ENCODE data around the gene MEP1B.

The MEP1B gene

DNA sequence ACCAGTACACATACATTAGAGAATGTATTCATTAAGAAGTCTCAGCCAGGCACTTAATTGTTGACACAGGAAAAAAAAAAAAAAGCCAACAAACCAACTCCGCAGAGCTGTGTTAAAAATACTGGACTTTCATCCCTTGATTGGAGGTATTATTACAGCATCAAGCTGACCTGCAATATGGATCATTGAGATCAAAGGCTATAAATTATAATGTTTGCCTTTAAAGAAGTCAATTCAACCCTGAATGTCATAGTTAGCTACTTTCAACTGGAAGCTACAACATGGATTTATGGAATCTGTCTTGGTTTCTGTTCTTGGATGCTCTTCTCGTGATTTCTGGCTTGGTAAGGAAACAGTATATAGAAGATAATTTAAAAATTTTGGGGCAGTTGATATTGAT lies at the start of gene MEP1B:
Gene MEP1B, plus strand, starts transcription at position 250 of the 400 bp plus-strand sequence. Its CDS starts 32 bp downstream, at position 282.
- Mint-ChIP-seq H3K36me3 (ENCODE audit: low read depth) (no peaks in the 10 kb centered on the region), H3K9me3 (peaks cover 3% of the 10 kb centered on the region), H3K4me1 (no peaks in the 10 kb centered on the region), H3K27ac (no peak within 1 kb of the TSS), H3K27me3 (ENCODE audit: low read depth, poor library complexity) (no peaks in the 10 kb centered on the region), H3K4me3 (no peak within 1 kb of the TSS)
- no peak for DNase-seq
- TF ChIP-seq, protein P1, sequence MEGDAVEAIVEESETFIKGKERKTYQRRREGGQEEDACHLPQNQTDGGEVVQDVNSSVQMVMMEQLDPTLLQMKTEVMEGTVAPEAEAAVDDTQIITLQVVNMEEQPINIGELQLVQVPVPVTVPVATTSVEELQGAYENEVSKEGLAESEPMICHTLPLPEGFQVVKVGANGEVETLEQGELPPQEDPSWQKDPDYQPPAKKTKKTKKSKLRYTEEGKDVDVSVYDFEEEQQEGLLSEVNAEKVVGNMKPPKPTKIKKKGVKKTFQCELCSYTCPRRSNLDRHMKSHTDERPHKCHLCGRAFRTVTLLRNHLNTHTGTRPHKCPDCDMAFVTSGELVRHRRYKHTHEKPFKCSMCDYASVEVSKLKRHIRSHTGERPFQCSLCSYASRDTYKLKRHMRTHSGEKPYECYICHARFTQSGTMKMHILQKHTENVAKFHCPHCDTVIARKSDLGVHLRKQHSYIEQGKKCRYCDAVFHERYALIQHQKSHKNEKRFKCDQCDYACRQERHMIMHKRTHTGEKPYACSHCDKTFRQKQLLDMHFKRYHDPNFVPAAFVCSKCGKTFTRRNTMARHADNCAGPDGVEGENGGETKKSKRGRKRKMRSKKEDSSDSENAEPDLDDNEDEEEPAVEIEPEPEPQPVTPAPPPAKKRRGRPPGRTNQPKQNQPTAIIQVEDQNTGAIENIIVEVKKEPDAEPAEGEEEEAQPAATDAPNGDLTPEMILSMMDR (IDR thresholded peaks at IDR 0.05): no peak

DNA sequence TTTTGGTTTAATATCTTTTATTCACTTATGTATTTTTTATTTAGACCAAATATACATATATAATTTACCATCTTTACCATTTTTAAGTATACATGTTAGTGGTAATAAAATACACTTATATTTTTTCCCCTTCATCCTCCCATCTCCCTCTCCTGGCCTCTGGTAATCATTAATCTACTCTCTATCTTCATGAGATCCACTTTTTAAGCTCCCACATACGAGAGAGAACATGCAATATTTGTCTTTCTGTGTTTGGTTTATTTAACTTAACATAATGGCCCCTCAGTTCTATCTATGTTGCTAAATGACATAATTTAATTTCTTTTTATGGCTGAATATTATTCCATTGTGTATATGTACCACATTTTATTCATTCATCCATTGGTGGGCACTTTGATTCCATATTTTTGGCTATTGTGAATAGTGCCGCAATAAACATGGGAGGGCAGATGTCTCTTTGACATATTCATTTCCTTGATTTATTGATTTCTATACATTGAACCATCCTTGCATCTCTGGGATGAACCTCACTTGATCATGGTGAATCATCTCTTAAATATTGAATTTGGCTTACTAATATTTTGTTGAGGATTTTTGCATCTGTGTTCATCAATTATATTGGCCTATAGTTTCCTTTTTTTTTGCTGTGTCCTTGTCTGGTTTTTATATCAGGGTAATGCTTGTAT lies 41.5 kb upstream of the MEP1B start:
- Mint-ChIP-seq H3K4me3 (no peak overlapping the region), H3K9me3 (peaks cover 21% of the 10 kb centered on the region), H3K27me3 (ENCODE audit: low read depth, poor library complexity) (peaks cover 2% of the 10 kb centered on the region), H3K36me3 (ENCODE audit: low read depth) (peaks cover 7% of the 10 kb centered on the region), H3K27ac (no peak overlapping the region), H3K4me1 (no peaks in the 10 kb centered on the region)
- no peak for DNase-seq
- TF ChIP-seq, protein P1 (IDR thresholded peaks at IDR 0.05): no peak

DNA sequence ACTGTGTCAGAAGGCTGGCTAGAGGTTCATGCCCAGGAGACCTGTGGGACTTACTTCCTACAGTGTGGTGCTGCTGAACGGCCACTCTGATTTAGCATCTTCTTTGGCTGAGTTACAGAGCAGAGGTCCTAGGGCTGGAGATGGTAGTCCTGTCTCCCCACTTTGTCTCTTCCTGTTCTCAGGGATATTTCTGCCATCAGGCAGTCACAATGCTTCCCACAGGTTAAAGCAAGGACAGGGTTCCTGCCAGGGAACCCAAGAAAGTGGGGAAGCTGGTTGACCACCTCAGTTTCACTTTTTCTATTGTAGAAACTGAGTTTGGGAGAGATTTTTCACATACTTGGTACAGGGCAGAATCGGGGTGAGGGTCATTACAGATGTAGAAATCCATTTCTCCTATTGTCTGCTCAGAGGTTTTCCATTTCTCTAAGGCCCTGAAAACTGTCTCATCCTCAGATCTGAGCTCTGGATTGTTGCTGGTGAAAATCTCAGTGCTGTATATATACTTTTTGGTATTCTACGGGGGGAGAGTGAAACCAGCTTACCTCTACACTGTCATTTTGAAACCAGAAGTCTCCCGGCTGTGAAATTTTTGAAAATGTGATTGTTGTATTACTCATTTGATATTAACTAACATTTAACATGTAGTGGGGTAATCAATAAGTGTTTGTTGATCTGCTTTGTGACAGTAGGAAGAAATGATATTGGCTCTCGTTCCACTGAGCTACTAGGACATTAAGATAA lies 37.0 kb upstream of the MEP1B start:
- peaks cover 4% of the 10 kb centered on the region for H3K4me1 Mint-ChIP-seq
- no peak overlapping the region for H3K27ac Mint-ChIP-seq
- peaks cover 7% of the 10 kb centered on the region for H3K36me3 Mint-ChIP-seq (ENCODE audit: low read depth)
- no peak for DNase-seq
- no peak overlapping the region for H3K4me3 Mint-ChIP-seq
- TF ChIP-seq, protein P1 (IDR thresholded peaks at IDR 0.05): no peak
- H3K27me3 Mint-ChIP-seq (ENCODE audit: low read depth, poor library complexity): peaks cover 3% of the 10 kb centered on the region
- H3K9me3 Mint-ChIP-seq: peaks cover 21% of the 10 kb centered on the region

DNA sequence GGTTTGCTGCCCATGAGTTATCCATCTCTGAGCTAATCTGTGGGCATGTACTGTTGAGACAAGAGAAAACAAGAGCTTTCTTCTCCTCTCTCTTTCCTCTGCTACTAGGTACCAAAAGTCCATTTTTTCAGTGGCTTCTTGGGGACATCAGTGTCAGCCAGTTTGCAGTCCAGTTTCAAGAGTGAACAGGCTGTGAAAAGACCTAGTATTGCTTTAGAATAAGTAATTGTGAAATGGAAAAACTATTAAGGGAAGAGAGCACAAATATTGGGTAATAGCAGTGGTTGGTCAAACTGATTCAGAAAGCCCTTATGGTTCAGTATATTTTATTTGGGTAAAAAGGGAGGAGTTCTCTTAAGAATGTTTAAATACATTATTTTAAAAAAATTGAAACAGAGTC lies 33.0 kb upstream of the MEP1B start:
- no peak overlapping the region for H3K4me3 Mint-ChIP-seq
- peaks cover 10% of the 10 kb centered on the region for H3K4me1 Mint-ChIP-seq
- no peaks in the 10 kb centered on the region for H3K9me3 Mint-ChIP-seq
- no peaks in the 10 kb centered on the region for H3K36me3 Mint-ChIP-seq (ENCODE audit: low read depth)
- TF ChIP-seq, protein P1 (IDR thresholded peaks at IDR 0.05): no peak
- no peak overlapping the region for H3K27ac Mint-ChIP-seq
- H3K27me3 Mint-ChIP-seq (ENCODE audit: low read depth, poor library complexity): peaks cover 3% of the 10 kb centered on the region
- no peak for DNase-seq

DNA sequence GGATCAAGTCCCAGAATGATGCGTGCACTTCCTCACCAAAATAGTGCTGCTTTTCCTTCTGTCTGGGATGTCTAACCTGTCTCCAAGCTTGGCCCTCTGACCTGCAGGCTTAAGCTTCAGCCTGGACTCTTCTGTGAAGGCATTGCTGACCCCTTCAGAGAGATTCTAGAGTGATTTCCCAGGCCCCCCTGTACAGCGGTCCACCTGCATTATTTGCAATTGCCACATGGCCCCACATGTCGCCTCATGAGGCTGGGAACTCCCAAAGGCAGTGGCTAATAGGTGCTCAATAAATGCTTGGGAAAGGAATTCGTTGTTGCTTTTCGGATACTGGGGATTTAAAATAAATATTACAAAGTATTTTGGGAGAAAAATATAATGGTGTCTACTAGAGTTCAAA lies 32.3 kb upstream of the MEP1B start:
- peaks cover 10% of the 10 kb centered on the region for H3K4me1 Mint-ChIP-seq
- H3K27me3 Mint-ChIP-seq (ENCODE audit: low read depth, poor library complexity): peaks cover 3% of the 10 kb centered on the region
- TF ChIP-seq, protein P1 (IDR thresholded peaks at IDR 0.05): no peak
- H3K27ac Mint-ChIP-seq: no peak overlapping the region
- H3K9me3 Mint-ChIP-seq: no peaks in the 10 kb centered on the region
- H3K4me3 Mint-ChIP-seq: peak overlapping the region; percentile 77
- no peak for DNase-seq
- H3K36me3 Mint-ChIP-seq (ENCODE audit: low read depth): no peaks in the 10 kb centered on the region

Measured in nephron progenitor cell (in vitro differentiated cells).